ENCODE data around the gene SESN1.

DNA sequence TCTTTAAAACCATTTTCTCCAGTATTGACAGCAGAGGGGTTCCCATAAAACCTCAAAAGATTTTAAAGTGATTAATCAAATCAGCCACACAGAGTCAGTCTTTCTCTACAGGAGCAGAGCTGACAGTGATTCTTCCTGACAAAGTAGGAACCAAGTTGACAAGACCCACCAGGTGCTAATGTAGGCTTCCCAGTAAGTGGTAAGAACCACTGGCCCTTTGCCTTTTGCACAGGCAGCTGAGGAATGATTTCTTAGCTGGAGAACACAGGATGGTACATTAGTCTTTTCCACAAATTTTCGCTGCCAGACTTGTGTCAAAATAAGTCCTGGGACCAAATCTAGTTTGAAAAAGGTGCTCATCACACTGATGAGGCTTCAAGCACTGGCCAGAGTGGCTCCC lies 150.6 kb downstream of the SESN1 start:
- TF ChIP-seq EZH2 (IDR thresholded peaks at IDR 0.05), result no peak
- TF ChIP-seq POLR2AphosphoS5 (IDR thresholded peaks at IDR 0.05; ENCODE audit: borderline replicate concordance, low read depth, low read length), result no peak

All from SK-N-MC (cell line).